Measurements from ENCODE around the gene FMO2. TPM values are rescaled to one million over a fixed set of nuclear protein-coding genes. Genes with fewer than 3 reads are reported as not detected.

Gene FMO2
- total RNA-seq, 3 donors from 2014 or later (not counting 1 experiment from before 2014, with no cell fraction given): not detected

DNA sequence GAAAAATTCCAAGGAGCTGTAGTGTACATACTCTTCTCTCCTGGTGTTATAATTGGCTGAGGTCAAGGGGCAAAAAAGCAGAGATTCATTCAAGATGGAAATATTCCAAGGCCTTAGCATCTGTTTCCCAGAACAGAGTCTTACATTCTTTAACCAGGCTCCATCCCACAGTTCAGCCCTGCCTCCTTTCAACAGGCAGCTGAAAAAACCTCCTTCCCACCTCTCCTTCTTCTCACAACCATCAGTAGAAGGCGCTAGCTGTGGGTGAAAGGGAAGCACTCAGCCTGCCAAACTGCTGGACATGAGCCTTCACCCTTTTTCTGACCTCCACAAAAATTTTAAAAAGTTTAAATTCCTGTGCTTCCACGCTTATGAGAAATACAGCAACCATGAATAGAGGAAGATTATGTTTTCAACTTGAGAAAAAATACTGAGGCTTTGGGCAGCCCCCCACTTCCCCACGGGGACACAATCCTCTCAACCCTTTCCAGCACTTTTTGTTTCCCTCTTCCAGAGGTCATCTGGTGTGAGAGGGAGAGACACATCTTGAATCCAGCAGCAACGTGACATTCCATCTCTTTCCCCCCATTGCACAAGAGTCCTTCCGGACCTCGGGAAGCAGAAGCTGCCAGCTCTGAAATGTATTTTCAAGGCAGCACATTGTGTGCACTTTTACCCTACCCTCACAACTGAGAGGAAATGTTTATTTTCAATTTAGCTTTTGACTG, 43.2 kb upstream of the FMO2 start:
- H3K36me3 Mint-ChIP-seq: no peaks in the 10 kb centered on the region
- intact Hi-C loops (cut with micrococcal nuclease): no loop called here
- WGBS (ENCODE audit: insufficient coverage): 42% methylated on average over 4 of the region's 6 CpGs

DNA sequence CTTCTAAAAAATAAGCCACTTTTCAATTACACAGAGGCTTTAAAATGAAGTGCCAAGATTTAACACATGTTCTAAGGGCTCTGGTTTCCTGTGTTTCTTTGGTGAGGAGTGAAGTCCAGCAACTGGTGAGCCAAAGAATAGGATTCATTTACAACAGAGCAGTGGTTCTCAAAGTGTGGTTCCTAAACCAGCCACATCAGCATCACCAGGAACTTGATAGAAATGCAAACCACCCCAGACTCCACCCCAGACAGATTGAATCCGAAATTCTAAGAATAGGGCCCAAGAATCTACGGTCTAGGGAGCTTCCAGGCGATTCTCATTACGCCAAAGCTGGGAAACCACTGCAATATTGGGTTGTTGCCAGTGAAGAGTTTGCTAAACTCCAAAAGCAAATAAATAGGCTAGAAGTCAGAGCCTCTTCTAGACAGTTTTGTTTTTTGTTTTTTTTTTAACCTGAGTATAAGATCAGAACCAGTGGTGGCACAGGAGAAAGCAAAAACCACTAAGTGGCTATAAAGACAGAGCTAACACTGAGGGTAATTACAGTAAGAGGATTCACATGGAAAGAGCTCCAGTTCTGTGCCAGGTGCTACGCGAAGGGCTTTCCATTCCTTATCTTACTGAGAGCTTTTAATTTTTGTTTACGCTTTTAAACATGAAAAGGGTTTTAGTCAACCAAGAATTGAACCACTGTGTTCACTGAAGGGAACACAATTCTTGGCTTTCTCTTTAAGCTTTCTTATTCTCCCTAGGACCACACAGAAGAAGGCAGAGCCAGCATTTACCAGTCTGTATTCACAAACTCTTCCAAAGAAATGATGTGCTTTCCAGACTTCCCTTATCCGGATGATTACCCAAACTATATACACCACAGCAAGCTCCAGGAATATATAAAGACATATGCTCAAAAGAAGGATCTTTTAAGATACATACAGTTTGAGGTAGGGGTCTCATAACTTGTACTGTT, 42.4 kb upstream of the FMO2 start:
- Mint-ChIP-seq H3K4me3 (no peak overlapping the region), H3K27ac (no peak overlapping the region), H3K27me3 (ENCODE audit: low read depth in 2 of 2) (peaks cover 4 to 14% of the 10 kb centered on the region in 2 donors), H3K36me3 (no peaks in the 10 kb centered on the region), H3K4me1 (no peaks in the 10 kb centered on the region), H3K9me3 (peaks cover 0 to 7% of the 10 kb centered on the region in 2 donors)
- no peaks in the 10 kb centered on the region for H3K9me3 ChIP-seq (ENCODE audit: control insufficient read depth, insufficient read depth, low read length)
- no peaks in the 10 kb centered on the region for H3K4me1 ChIP-seq (ENCODE audit: control insufficient read depth, insufficient read depth, low read length)
- ATAC-seq (no peak), DNase-seq (no peak)
- H3K27me3 ChIP-seq (ENCODE audit: control insufficient read depth, insufficient read depth, low read length): no peaks in the 10 kb centered on the region
- 84% methylated on average over 7 of the region's 8 CpGs for WGBS (ENCODE audit: insufficient coverage)
- H3K27ac ChIP-seq (ENCODE audit: low read length): no peak overlapping the region
- intact Hi-C loops (cut with micrococcal nuclease): no loop called here
- TF ChIP-seq, protein P1, sequence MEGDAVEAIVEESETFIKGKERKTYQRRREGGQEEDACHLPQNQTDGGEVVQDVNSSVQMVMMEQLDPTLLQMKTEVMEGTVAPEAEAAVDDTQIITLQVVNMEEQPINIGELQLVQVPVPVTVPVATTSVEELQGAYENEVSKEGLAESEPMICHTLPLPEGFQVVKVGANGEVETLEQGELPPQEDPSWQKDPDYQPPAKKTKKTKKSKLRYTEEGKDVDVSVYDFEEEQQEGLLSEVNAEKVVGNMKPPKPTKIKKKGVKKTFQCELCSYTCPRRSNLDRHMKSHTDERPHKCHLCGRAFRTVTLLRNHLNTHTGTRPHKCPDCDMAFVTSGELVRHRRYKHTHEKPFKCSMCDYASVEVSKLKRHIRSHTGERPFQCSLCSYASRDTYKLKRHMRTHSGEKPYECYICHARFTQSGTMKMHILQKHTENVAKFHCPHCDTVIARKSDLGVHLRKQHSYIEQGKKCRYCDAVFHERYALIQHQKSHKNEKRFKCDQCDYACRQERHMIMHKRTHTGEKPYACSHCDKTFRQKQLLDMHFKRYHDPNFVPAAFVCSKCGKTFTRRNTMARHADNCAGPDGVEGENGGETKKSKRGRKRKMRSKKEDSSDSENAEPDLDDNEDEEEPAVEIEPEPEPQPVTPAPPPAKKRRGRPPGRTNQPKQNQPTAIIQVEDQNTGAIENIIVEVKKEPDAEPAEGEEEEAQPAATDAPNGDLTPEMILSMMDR (IDR thresholded peaks at IDR 0.05): no peak
- H3K4me3 ChIP-seq (ENCODE audit: low read length): no peak overlapping the region
- no peaks in the 10 kb centered on the region for H3K36me3 ChIP-seq (ENCODE audit: control insufficient read depth, insufficient read depth, low read length)

More for the DNA sequence above, 43.2 kb upstream of the FMO2 start:
- DNase-seq (no peak), ATAC-seq (no peak)
- Histone ChIP-seq H3K27me3 (ENCODE audit: control insufficient read depth, insufficient read depth, low read length) (no peaks in the 10 kb centered on the region), H3K27ac (ENCODE audit: low read length) (no peak overlapping the region), H3K4me1 (ENCODE audit: control insufficient read depth, insufficient read depth, low read length) (no peaks in the 10 kb centered on the region), H3K4me3 (ENCODE audit: low read length) (no peak overlapping the region), H3K9me3 (ENCODE audit: control insufficient read depth, insufficient read depth, low read length) (no peaks in the 10 kb centered on the region), H3K36me3 (ENCODE audit: control insufficient read depth, insufficient read depth, low read length) (no peaks in the 10 kb centered on the region)
- TF ChIP-seq, protein P1 (IDR thresholded peaks at IDR 0.05): no peak
- Mint-ChIP-seq H3K4me1 (no peaks in the 10 kb centered on the region), H3K27me3 (ENCODE audit: low read depth in 2 of 2) (peaks cover 5 to 14% of the 10 kb centered on the region in 2 donors), H3K4me3 (no peak overlapping the region), H3K9me3 (peaks cover 0 to 7% of the 10 kb centered on the region in 2 donors), H3K27ac (no peak overlapping the region)

DNA sequence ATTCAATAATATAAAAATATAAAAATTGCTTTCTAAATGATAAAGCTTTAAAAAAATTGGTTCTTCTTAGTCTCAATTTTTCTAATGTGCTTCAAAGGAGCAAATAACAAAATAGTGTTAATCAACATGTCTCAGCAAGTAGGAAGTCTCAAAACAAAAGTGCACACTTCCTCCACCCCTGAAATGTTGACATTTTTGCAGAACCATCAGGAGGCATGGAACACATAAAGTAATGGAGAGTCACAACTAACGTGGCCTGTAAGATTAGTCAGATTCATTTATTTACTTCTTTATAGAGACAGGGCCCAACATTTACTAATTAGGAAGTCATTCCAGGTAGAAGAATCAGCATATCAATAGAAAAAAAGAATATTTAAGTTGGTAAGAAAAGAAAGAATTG, 34.9 kb upstream of the FMO2 start:
- Mint-ChIP-seq H3K4me1 (no peaks in the 10 kb centered on the region), H3K27ac (no peak overlapping the region)
- no peak for ATAC-seq

More for the DNA sequence above, 34.9 kb upstream of the FMO2 start:
- Histone ChIP-seq H3K27me3 (ENCODE audit: control insufficient read depth, insufficient read depth, low read length) (no peaks in the 10 kb centered on the region), H3K4me3 (ENCODE audit: low read length) (no peak overlapping the region), H3K9me3 (ENCODE audit: control insufficient read depth, insufficient read depth, low read length) (no peaks in the 10 kb centered on the region), H3K27ac (ENCODE audit: low read length) (no peak overlapping the region), H3K4me1 (ENCODE audit: control insufficient read depth, insufficient read depth, low read length) (no peaks in the 10 kb centered on the region), H3K36me3 (ENCODE audit: control insufficient read depth, insufficient read depth, low read length) (no peaks in the 10 kb centered on the region)
- TF ChIP-seq, protein P1 (IDR thresholded peaks at IDR 0.05): no peak
- intact Hi-C loops (cut with micrococcal nuclease): no loop called here
- H3K9me3 Mint-ChIP-seq: peaks cover 0 to 4% of the 10 kb centered on the region in 2 donors
- WGBS (ENCODE audit: insufficient coverage): no CpG with 5 or more reads among the region's 1 CpG
- H3K36me3 Mint-ChIP-seq: no peaks in the 10 kb centered on the region
- DNase-seq: no peak
- H3K4me3 Mint-ChIP-seq: no peak overlapping the region
- peaks cover 0 to 3% of the 10 kb centered on the region in 2 donors for H3K27me3 Mint-ChIP-seq (ENCODE audit: low read depth in 2 of 2)
